GM10266 (cell line): ENCODE data around the gene CCDC127.

Experiments
- DNase-seq: peaks from one replicate; pipeline ENCODE4 v3.0.0; 2012; ENCODE audit errors: extremely low spot score
- TF ChIP-seq, protein P1 (sequence below): IDR thresholded peaks from 2 replicates; pipeline ENCODE4 v1.5.1; 2012; ENCODE audit warnings: mild to moderate bottlenecking, low read depth; ENCODE audit not compliant: control insufficient read depth, insufficient read depth; ENCODE audit errors: missing control alignments

Gene CCDC127

DNA sequence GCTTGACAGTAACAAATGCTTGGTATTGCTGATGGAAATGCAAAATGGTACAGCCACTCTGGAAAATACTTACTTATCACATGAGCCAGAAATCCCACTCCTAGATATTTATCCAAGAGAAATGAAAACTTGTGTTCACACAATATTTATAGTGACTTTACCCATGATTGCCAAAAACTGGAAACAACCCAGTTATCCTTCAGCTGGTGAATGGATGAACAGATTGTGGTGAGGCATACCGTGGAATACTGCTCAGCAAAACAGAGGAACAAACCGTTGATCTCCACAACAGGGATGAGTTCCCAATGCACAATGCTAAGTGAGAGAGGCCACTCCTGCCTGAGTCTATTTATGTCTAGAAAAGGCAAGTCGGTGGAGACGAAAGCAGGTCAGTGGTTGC, 67.2 kb downstream of the CCDC127 start:
- TF ChIP-seq, protein P1, sequence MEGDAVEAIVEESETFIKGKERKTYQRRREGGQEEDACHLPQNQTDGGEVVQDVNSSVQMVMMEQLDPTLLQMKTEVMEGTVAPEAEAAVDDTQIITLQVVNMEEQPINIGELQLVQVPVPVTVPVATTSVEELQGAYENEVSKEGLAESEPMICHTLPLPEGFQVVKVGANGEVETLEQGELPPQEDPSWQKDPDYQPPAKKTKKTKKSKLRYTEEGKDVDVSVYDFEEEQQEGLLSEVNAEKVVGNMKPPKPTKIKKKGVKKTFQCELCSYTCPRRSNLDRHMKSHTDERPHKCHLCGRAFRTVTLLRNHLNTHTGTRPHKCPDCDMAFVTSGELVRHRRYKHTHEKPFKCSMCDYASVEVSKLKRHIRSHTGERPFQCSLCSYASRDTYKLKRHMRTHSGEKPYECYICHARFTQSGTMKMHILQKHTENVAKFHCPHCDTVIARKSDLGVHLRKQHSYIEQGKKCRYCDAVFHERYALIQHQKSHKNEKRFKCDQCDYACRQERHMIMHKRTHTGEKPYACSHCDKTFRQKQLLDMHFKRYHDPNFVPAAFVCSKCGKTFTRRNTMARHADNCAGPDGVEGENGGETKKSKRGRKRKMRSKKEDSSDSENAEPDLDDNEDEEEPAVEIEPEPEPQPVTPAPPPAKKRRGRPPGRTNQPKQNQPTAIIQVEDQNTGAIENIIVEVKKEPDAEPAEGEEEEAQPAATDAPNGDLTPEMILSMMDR, result no peak
- no peak for DNase-seq

DNA sequence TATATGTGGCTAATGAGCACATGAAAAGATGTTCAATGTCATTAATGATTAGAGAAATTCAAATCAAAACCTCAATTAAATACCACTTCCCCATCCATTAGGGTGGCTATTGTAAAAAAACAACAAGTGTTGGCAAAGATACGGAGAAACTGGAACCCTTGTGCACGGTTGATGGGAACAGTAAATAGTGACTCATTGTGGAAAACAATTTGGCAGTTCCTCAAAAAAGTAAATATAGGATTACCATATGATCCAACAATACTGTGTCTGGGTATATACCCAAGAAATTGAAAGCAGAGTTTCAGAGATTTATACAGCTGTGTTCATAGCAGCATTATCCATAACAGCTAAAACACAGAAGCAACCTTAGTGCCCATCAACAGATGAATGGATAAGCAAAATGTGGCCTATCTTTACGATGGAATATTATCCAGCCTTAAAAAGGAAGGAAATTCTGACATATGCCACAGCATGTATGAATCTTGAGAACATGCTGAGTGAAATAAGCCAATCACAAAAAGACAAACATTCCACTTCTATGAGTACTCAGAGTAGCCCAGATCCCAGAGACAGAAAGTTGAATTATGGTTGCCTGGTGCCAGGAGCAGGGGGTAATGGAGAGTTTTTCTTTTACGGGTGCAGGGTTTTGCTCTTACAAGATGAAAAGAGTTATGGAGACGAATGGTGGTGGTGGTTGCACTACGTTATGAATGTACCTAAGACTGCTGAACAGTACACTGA, 68.0 kb downstream of the CCDC127 start:
- no peak for DNase-seq
- TF ChIP-seq, protein P1, result no peak

DNA sequence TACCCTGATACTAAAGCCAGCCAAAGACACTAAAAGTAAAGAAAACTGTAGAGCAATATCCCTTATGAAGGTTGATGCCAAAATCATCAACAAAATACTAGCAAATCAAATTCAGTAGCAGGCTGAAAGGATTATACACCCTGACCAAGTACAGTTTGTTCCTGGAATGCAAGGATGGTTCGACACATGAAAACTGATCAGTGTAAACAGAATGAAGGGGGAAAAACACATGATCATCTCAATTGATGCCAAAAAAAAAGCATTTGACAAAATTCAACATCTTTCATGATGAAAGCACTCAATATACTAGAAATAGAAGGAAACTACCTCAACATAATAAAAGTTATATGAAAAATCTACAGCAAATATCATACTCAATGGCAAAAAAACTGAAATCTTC, 70.2 kb downstream of the CCDC127 start:
- DNase-seq, result no peak

More for the DNA sequence above, 70.2 kb downstream of the CCDC127 start:
- TF ChIP-seq, protein P1, result no peak
